Ovary (tissue), 3 donors: ENCODE measurements around the gene FTL.

ENCODE experiments used
- EP300 ChIP-seq: sonication (generic); formaldehyde crosslinking; IDR thresholded peaks from one replicate; pipeline ENCODE4 v1.6.1; 2017; ENCODE audit warnings: antibody characterized with exemption
- POLR2A ChIP-seq: fragments of 450-650 bp; IDR thresholded peaks from one replicate; pipeline ENCODE4 v1.6.1; 2017; ENCODE audit warnings: antibody characterized with exemption, mild to moderate bottlenecking, moderate library complexity
- TF ChIP-seq, protein P1 (sequence below), 3 donors: fragments of 450-650 bp in 2 of 3; fragments of 200-600 bp in 1 of 3; IDR thresholded peaks; one replicate each; pipeline versions ENCODE4 v1.5.1 to v1.8.0; 2016 to 2022; ENCODE audit warnings: antibody characterized with exemption in 3 of 3, mild to moderate bottlenecking in 1 of 3
- donor health status: DM: no; HTN: no; CAD: no.

DNA sequence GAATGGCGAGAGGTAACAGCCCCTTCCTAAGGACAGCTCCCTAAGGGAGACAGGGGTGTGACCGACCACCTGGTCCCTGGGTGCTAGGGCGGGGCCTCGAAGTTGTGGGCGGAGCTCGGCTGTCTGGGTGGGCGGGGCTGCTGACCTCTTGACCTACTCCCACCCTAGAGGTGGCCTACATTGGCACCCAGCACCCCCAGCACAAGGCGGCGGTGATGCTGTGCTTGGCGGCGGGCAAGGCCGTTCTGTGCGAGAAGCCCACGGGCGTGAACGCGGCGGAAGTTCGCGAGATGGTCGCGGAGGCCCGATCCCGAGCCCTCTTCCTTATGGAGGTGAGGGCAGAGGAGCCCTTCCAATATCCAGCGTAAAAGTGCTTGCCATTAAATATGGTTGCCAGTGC is 29.2 kb upstream of the FTL start:
- no peak for TF ChIP-seq POLR2A
- TF ChIP-seq, protein P1, sequence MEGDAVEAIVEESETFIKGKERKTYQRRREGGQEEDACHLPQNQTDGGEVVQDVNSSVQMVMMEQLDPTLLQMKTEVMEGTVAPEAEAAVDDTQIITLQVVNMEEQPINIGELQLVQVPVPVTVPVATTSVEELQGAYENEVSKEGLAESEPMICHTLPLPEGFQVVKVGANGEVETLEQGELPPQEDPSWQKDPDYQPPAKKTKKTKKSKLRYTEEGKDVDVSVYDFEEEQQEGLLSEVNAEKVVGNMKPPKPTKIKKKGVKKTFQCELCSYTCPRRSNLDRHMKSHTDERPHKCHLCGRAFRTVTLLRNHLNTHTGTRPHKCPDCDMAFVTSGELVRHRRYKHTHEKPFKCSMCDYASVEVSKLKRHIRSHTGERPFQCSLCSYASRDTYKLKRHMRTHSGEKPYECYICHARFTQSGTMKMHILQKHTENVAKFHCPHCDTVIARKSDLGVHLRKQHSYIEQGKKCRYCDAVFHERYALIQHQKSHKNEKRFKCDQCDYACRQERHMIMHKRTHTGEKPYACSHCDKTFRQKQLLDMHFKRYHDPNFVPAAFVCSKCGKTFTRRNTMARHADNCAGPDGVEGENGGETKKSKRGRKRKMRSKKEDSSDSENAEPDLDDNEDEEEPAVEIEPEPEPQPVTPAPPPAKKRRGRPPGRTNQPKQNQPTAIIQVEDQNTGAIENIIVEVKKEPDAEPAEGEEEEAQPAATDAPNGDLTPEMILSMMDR (IDR thresholded peaks at IDR 0.05), result no peak
- TF ChIP-seq EP300, result no peak
